Ovary (tissue), 3 donors: ENCODE results near the gene LRRTM4.

Experiments used
- POLR2A ChIP-seq: fragments of 450-650 bp; IDR thresholded peaks from one replicate; pipeline ENCODE4 v1.6.1; 2017; ENCODE audit warnings: antibody characterized with exemption, mild to moderate bottlenecking, moderate library complexity
- TF ChIP-seq, protein P1 (sequence below), 3 donors: fragments of 450-650 bp in 2 of 3; fragments of 200-600 bp in 1 of 3; IDR thresholded peaks; one replicate each; pipeline versions ENCODE4 v1.5.1 to v1.8.0; 2016 to 2022; ENCODE audit warnings: antibody characterized with exemption in 3 of 3, mild to moderate bottlenecking in 1 of 3
- donor health status: DM: no; HTN: no; CAD: no.

DNA sequence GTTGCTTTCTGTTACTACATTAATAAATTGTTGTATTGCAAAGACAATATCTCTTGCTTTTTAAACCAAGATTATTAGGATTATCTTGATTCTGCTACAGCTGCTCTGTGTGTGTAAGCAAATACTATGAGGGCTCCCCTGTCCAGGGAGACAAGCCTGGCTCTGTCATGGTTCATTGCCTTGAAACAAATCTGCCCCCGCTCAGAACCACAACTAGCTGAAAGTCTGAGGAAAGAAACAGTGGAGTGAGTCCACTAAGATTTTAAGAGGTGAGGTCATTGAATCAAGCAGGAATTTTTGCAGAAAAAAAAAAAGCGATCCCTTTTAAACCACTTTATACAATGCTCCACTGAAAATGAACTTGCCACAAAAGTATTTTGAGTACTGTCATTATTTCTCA is 30.8 kb upstream of the LRRTM4 start:
- TF ChIP-seq, protein P1, sequence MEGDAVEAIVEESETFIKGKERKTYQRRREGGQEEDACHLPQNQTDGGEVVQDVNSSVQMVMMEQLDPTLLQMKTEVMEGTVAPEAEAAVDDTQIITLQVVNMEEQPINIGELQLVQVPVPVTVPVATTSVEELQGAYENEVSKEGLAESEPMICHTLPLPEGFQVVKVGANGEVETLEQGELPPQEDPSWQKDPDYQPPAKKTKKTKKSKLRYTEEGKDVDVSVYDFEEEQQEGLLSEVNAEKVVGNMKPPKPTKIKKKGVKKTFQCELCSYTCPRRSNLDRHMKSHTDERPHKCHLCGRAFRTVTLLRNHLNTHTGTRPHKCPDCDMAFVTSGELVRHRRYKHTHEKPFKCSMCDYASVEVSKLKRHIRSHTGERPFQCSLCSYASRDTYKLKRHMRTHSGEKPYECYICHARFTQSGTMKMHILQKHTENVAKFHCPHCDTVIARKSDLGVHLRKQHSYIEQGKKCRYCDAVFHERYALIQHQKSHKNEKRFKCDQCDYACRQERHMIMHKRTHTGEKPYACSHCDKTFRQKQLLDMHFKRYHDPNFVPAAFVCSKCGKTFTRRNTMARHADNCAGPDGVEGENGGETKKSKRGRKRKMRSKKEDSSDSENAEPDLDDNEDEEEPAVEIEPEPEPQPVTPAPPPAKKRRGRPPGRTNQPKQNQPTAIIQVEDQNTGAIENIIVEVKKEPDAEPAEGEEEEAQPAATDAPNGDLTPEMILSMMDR (IDR thresholded peaks at IDR 0.05) = no peak
- TF ChIP-seq POLR2A = no peak
